ENCODE results near the gene TLL2.

The TLL2 gene

GRCh38 chr10:96384506-96384905, 129.2 kb downstream of the TLL2 start:
- DNase-seq = no peak

- DNase-seq = no peak
These were observed 132.9 kb downstream of the TLL2 start for GRCh38 chr10:96380821-96381220.

GRCh38 chr10:96379758-96380157, 134.0 kb downstream of the TLL2 start:
- DNase-seq = no peak

- no peak for DNase-seq
These were observed 135.0 kb downstream of the TLL2 start for GRCh38 chr10:96378741-96379140.

GRCh38 chr10:96377816-96378294, 135.9 kb downstream of the TLL2 start:
- no peak for DNase-seq

GRCh38 chr10:96376483-96376882, 137.2 kb downstream of the TLL2 start:
- DNase-seq = no peak

DNA sequence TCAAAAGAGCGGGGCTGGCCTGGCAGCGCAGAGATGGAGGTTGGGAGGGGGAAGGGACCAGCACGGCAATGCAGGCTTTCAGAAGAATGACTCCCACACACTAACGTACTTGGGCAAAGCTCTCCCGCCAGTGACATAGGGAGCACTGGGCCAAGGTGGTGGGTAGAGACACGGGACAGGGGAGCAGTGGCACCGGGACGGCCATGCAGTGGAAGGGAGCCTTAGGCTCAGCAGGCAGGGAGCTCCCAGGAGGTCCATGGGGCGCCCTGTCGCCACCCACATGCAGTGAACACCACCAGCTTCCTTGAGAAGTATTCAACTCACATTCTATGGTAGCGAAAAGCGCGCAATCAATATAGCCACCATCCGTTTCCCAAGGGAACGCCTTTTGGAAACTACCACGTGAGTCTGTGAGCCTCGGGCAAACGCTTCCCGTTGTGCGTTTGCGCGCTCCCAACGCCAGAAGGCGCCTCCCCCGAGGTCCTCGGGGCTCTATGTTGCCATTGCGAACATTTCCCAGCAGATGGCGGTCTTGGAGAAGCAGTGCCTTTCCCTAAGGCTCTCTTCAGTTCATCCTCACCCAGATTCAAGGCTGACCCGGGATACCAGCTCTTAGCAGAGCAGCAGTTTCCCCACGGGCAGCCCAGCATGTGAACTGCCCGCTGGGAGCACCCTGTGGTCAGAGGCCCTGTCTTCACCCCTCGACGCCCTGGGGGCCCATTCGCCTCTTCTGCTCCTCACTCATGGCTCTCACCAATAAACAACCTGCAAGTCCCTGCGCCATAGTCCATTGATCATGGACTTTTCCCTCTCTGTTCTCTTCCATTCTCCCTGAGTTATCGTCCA, 138.5 kb downstream of the TLL2 start:
- peak; percentile 66 for DNase-seq

GRCh38 chr10:96374639-96374984, 139.1 kb downstream of the TLL2 start:
- no peak for DNase-seq

- DNase-seq = no peak
These were observed 139.7 kb downstream of the TLL2 start for GRCh38 chr10:96374004-96374403.

GRCh38 chr10:96371356-96371755, 142.4 kb downstream of the TLL2 start:
- no peak for DNase-seq

- peak; percentile 4 for DNase-seq
These were observed 143.1 kb downstream of the TLL2 start for GRCh38 chr10:96370584-96371157.

GRCh38 chr10:96369890-96370583, 143.7 kb downstream of the TLL2 start:
- no peak for DNase-seq

- no peak for DNase-seq
These were observed 144.8 kb downstream of the TLL2 start for GRCh38 chr10:96368971-96369370.

DNA sequence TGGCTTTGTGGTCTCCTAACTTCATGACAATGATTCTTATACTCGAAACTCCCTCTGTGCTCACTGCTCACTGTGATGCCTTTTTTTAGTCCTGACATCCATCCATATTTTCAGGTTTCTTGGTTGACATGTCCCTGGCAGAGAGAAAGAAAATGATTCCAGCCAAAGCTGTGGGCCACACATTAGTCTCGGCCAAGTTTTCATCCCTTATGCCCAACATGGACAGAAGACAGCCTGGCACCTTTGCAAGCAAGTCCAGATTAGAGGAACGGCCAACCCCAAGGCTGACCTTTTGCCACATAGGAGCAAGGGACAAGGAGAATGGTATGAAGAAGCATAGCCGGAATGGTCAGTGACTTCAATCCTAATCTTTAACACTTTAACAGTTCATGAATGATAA, 146.3 kb downstream of the TLL2 start:
- no peak for DNase-seq

DNA sequence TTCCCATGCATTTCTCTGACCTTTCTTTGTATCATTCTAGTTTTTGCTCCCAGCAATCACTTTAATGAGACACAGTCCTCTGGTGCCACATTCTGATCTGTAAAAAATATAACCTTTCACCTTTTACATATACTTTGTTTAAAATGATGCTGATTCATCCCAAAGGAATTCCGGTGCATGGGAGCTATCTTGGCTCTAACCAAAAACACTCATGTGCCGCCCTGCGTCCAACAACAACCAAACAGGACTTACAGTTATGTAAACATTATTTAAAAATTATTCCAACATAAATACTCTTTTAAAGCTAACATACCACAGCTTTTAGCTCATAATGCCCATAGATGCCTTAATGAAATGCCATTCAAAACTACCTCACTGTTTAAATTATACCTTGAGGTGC, 147.2 kb downstream of the TLL2 start:
- no peak for DNase-seq

GRCh38 chr10:96365571-96365970, 148.2 kb downstream of the TLL2 start:
- DNase-seq = no peak

DNA sequence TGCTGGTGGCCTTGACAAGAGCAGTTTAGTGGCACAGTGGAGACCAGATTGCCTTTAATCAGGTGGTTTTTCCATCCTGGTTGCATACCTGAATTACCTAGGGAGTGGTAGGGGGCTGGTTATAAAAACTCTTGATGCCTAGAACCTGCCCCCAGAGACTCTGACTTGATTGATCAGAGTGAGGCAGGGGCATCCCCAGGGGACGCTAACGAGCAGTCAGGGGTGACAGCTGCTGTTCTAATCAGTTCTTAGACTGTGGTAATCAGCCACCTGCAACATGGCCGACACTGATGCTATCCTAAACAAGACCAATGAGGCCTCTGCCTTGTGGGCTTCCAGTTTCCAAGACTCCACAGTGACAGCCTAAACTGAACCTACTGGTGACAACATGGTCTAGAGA, 153.0 kb downstream of the TLL2 start:
- DNase-seq = no peak

GRCh38 chr10:96360331-96360730, 153.4 kb downstream of the TLL2 start:
- DNase-seq = no peak

DNA sequence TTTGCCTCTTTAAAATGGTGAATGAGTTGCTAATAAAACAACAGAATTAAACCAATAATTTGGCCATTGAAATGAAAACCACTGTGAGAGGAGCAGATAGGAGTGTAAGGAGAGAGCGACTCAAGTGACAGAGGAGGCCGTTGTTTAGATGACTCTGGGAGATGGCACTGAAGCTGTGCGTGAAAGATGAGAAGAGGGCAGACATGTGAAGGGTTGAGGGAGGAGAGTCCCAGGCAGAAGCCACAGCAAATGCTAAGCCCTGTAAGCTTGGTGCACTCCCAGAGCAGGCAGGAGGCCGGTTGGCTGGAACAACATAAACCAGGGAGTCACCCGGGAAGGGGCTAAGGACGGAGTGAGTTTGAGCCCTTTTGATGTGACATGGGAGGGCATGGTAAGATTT, 154.1 kb downstream of the TLL2 start:
- DNase-seq = no peak

- no peak for DNase-seq
These were observed 154.7 kb downstream of the TLL2 start, which contains the start of gene OPALIN for GRCh38 chr10:96358851-96359540. TSS of gene OPALIN (minus strand) at chr10:96359002. CDS start at chr10:96358896, 106 bp downstream.

- no peak for DNase-seq
These were observed 156.6 kb downstream of the TLL2 start for GRCh38 chr10:96357038-96357620.

DNA sequence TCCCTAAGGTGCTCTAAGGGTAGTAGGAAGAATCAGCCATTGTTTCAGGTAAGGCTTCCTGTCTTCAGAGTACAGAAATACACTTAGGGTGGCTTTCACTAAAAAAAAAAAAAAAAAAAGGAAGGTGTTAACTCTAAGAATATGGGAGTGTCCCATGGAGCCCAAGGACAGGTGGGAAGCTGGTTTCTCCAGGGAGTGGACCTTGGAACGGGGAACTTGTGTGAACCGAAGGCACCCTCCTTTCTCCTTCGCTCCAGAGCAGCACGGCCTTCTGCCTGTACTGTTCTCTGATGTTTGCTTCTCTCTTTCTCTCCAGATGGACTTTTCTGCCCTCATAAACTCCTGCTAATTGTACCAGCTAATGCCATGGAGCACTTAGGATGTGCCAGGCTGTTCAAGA, 161.1 kb downstream of the TLL2 start:
- no peak for DNase-seq

DNA sequence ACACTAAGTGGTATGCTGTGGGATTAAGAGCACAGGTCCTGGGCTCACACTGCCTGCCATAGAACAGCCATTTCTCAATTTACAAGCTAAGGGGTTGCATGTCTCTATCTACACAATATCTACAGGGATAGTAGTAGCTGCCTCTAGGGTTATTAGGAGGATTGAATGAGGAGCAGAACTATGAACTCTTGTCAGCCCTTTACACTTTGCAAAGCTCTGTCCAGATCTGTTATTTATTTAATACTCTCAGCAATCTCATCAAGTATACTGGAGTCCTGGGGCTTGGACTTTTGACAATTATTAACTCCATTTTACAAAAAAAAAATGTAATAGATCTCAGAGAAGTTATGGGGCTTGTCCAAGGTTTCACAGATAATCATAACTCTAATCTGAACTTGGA, 161.7 kb downstream of the TLL2 start:
- DNase-seq = no peak

Data from NCI-H2029 (cell line).